Retinal pigment epithelial cell (primary cell): ENCODE data around the gene CTNNBL1.
"Not testable (repeated sequence)": the region's sequence is repeated elsewhere in the genome, so short reads cannot be mapped to it uniquely, and the experiment has no call there.

Experiments used
- DNase-seq: peaks from one replicate; pipeline ENCODE4 v3.0.0-alpha.2; 2010; ENCODE audit warnings: low read depth
- H3K4me3 ChIP-seq: 2 replicates; pipeline ENCODE4 v1.5.1; 2011; ENCODE audit warnings: mild to moderate bottlenecking, low read length, control low read depth, moderate library complexity
- CTCF ChIP-seq: conservative IDR thresholded peaks from 2 replicates; pipeline ENCODE4 v1.5.1; 2011; ENCODE audit warnings: low read depth, low read length, control low read depth, inconsistent platforms

CTNNBL1 gene

GRCh38 chr20:37699202-37699601, 5.4 kb downstream of the CTNNBL1 start:
- DNase-seq = no peak
- H3K4me3 ChIP-seq = no peak overlapping the region
- no peak for TF ChIP-seq CTCF

GRCh38 chr20:37700301-37700700, 6.5 kb downstream of the CTNNBL1 start:
- H3K4me3 ChIP-seq = no peak overlapping the region
- TF ChIP-seq CTCF = no peak
- DNase-seq = no peak

- H3K4me3 ChIP-seq, DNase-seq: not testable (repeated sequence)
These were observed 7.8 kb downstream of the CTNNBL1 start for GRCh38 chr20:37701676-37702075.

GRCh38 chr20:37702403-37703034, 8.7 kb downstream of the CTNNBL1 start:
- DNase-seq = no peak
- TF ChIP-seq CTCF = no peak
- H3K4me3 ChIP-seq = no peak overlapping the region

- no peak for DNase-seq
- no peak overlapping the region for H3K4me3 ChIP-seq
- no peak for TF ChIP-seq CTCF
These were observed 9.4 kb downstream of the CTNNBL1 start for GRCh38 chr20:37703035-37703845.

GRCh38 chr20:37704955-37705354, 11.1 kb downstream of the CTNNBL1 start:
- H3K4me3 ChIP-seq = no peak overlapping the region
- TF ChIP-seq CTCF = no peak
- no peak for DNase-seq

- H3K4me3 ChIP-seq = no peak overlapping the region
- no peak for DNase-seq
- TF ChIP-seq CTCF = no peak
These were observed 12.5 kb downstream of the CTNNBL1 start for GRCh38 chr20:37706298-37706697.
